ENCODE measurements around the gene PFDN6. TPM values are rescaled to one million over a fixed set of nuclear protein-coding genes. Genes with fewer than 3 reads are reported as not detected.
"Not testable (repeated sequence)": the region's sequence is repeated elsewhere in the genome, so short reads cannot be mapped to it uniquely, and the experiment has no call there.

The PFDN6 gene
- total RNA-seq, 1 experiment from 2014 or later = 54.7 TPM

DNA sequence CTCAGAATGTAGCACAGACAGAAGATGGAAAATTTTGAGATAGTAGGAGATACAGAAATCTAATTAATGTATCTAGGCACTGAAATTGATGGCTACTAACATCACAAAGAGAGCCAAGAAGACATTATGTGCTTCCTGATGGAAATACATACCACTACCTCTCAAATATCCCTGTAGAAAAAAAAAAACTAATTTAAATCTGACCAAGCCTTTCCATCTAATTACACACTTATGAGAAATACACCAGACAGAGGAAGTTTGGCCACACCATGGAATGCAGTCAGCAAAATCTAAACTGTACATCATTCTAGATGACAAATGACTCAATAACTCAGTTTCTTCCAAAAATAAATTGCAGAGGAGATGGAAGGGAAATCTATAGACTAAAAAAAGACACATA is 36.6 kb upstream of the PFDN6 start:
- ChIA-PET POLR2A (interaction anchor here (0.6 to 5.0 kb wide), 2 partner anchors 18 to 1550 kb away, joined by 3 to 110 read pairs; partner anchors contain the start of genes ABHD16A, RPS18 and VPS52), CTCF (no interaction called here)
- Mint-ChIP-seq H3K9me3 (ENCODE audit: unreplicated experiment) (no peaks in the 10 kb centered on the region), H3K4me1 (ENCODE audit: insufficient read depth, unreplicated experiment) (peaks cover 22% of the 10 kb centered on the region), H3K36me3 (ENCODE audit: insufficient read depth, unreplicated experiment) (peaks cover 62% of the 10 kb centered on the region), H3K4me3 (ENCODE audit: unreplicated experiment) (no peak overlapping the region), H3K27ac (ENCODE audit: low read depth, unreplicated experiment) (no peak overlapping the region), H3K27me3 (ENCODE audit: insufficient read depth, unreplicated experiment) (no peaks in the 10 kb centered on the region)
- TF ChIP-seq, protein P1, sequence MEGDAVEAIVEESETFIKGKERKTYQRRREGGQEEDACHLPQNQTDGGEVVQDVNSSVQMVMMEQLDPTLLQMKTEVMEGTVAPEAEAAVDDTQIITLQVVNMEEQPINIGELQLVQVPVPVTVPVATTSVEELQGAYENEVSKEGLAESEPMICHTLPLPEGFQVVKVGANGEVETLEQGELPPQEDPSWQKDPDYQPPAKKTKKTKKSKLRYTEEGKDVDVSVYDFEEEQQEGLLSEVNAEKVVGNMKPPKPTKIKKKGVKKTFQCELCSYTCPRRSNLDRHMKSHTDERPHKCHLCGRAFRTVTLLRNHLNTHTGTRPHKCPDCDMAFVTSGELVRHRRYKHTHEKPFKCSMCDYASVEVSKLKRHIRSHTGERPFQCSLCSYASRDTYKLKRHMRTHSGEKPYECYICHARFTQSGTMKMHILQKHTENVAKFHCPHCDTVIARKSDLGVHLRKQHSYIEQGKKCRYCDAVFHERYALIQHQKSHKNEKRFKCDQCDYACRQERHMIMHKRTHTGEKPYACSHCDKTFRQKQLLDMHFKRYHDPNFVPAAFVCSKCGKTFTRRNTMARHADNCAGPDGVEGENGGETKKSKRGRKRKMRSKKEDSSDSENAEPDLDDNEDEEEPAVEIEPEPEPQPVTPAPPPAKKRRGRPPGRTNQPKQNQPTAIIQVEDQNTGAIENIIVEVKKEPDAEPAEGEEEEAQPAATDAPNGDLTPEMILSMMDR (IDR thresholded peaks at IDR 0.05; ENCODE audit: unreplicated experiment) = no peak
- intact Hi-C loops (cut with micrococcal nuclease) = no loop called here
- BruUV-seq (replicated peaks) = no TSS peak
- DNase-seq (ENCODE audit: unreplicated experiment) = no peak

DNA sequence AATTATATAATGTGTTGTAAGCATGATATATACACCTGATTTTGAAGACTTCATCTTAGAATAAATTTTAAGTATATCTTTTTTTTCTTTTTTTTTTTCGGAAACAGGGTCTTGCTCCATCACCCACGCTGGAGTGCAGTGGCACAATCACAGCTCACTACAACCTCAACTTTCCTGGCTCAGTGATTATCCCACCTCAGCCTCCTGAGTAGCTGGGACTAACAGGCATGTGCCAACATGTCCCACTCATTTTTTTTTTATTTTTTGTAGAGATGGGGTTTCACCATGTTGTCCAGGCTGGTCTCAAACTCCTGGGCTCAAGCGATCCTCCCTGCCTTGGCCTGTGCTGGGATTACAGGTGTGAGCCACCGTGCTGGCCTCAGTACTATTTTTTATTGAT is 34.8 kb upstream of the PFDN6 start:
- Mint-ChIP-seq H3K36me3 (ENCODE audit: insufficient read depth, unreplicated experiment) (peaks cover 66% of the 10 kb centered on the region), H3K4me3 (ENCODE audit: unreplicated experiment) (no peak overlapping the region), H3K27me3 (ENCODE audit: insufficient read depth, unreplicated experiment) (no peaks in the 10 kb centered on the region), H3K27ac (ENCODE audit: low read depth, unreplicated experiment) (no peak overlapping the region), H3K4me1 (ENCODE audit: insufficient read depth, unreplicated experiment) (peaks cover 22% of the 10 kb centered on the region), H3K9me3 (ENCODE audit: unreplicated experiment) (no peaks in the 10 kb centered on the region)
- CTCF ChIA-PET = interaction anchor here (0.6 to 1.2 kb wide), 4 partner anchors 47 to 175 kb away, joined by 3 to 5 read pairs (median 4); no protein-coding TSS in a partner anchor
- no TSS peak for BruUV-seq (replicated peaks)
- DNase-seq (ENCODE audit: unreplicated experiment) = no peak
- intact Hi-C loops (cut with micrococcal nuclease) = no loop called here
- TF ChIP-seq, protein P1 (IDR thresholded peaks at IDR 0.05; ENCODE audit: unreplicated experiment) = no peak
- POLR2A ChIA-PET = interaction anchor here (0.5 to 11.1 kb wide), 6 partner anchors 16 to 1309 kb away, joined by 3 to 155 read pairs (median 4); partner anchors contain the start of genes CFB, RING1, RPS18 and RXRB

DNA sequence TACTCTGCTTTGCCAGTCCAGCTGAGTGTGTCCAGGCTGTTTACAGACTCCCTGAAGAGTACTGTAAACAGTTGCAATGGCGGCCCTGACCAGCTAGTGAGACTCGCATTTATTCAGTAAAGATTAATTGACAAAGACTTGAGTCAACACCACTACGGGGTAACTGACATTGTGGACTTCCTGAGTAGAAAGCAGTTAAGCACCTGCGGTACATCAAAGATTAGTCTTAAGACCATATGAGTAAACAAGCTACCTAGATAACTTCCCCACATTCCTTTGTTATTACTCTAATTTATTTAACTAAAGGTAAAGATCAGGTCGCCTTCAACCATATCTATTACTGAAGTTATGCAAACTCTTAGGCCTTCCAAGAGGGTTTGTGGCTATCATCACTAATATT is 30.4 kb upstream of the PFDN6 start:
- H3K27ac Mint-ChIP-seq (ENCODE audit: low read depth, unreplicated experiment) = no peak overlapping the region
- intact Hi-C loops (cut with micrococcal nuclease) = no loop called here
- ChIA-PET CTCF (interaction anchor here (0.8 to 2.7 kb wide), 2 partner anchors 10 to 14 kb away, joined by 3 to 8 read pairs; no protein-coding TSS in a partner anchor), POLR2A (interaction anchor here (0.7 to 11.1 kb wide), 3 partner anchors 9 to 50 kb away, joined by 3 to 155 read pairs (median 60); partner anchors contain the start of genes RING1, RPS18 and VPS52)
- H3K27me3 Mint-ChIP-seq (ENCODE audit: insufficient read depth, unreplicated experiment) = no peaks in the 10 kb centered on the region
- TF ChIP-seq, protein P1 (IDR thresholded peaks at IDR 0.05; ENCODE audit: unreplicated experiment) = no peak
- DNase-seq (ENCODE audit: unreplicated experiment) = no peak
- BruUV-seq (replicated peaks) = no TSS peak
- H3K4me1 Mint-ChIP-seq (ENCODE audit: insufficient read depth, unreplicated experiment) = peaks cover 6% of the 10 kb centered on the region
- H3K9me3 Mint-ChIP-seq (ENCODE audit: unreplicated experiment) = no peaks in the 10 kb centered on the region
- no peak overlapping the region for H3K4me3 Mint-ChIP-seq (ENCODE audit: unreplicated experiment)
- H3K36me3 Mint-ChIP-seq (ENCODE audit: insufficient read depth, unreplicated experiment) = peaks cover 59% of the 10 kb centered on the region

DNA sequence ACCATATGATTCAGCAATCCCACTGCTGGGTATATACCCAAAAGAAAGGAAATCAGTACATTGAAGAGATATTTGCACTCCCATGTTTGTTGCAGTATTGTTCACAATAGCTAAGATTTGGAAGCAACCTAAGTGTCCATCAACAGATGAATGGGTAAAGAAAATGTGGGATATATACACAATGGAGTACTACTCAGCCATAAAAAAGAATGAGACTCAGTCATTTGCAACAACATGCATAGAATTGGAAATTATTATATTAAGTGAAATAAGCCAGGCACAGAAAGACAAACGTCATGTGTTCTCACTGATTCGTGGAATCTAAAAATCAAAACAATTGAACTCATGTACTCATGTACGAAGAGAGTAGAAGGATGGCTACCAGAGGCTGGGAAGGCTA is 26.9 kb upstream of the PFDN6 start:
- intact Hi-C loops (cut with micrococcal nuclease); H3K4me1 Mint-ChIP-seq (ENCODE audit: insufficient read depth, unreplicated experiment); H3K4me3 Mint-ChIP-seq (ENCODE audit: unreplicated experiment); H3K27me3 Mint-ChIP-seq (ENCODE audit: insufficient read depth, unreplicated experiment); H3K9me3 Mint-ChIP-seq (ENCODE audit: unreplicated experiment); BruUV-seq (replicated peaks); DNase-seq (ENCODE audit: unreplicated experiment); H3K27ac Mint-ChIP-seq (ENCODE audit: low read depth, unreplicated experiment): not testable (repeated sequence)
- POLR2A ChIA-PET = interaction anchor here (0.9 to 11.1 kb wide), 3 partner anchors 8 to 37 kb away, joined by 3 to 155 read pairs (median 3); partner anchors contain the start of genes RGL2, RPS18 and VPS52
- CTCF ChIA-PET = interaction anchor here (0.6 to 1.0 kb wide), 3 partner anchors 11 to 1123 kb away, joined by 3 read pairs; partner anchors contain the start of gene B3GALT4
- peaks cover 74% of the 10 kb centered on the region for H3K36me3 Mint-ChIP-seq (ENCODE audit: insufficient read depth, unreplicated experiment)

All from MCF 10A (cell line).